Measurements from ENCODE around the gene SESN2. TPM values are rescaled to one million over a fixed set of nuclear protein-coding genes. Genes with fewer than 3 reads are reported as not detected.
A peak's percentile ranks its signal among the peaks of the same experiment; 100 is the strongest.

The SESN2 gene
- total and polyA plus RNA-seq, 2 donors (not counting 1 experiment from before 2014, with no cell fraction given): 4.5 to 5.4 TPM

- H3K9me3 ChIP-seq (ENCODE audit: control extremely low read depth in 1 of 3, control insufficient read depth in 2 of 3, insufficient read depth in 1 of 3, low read length in 2 of 3): no peaks in the 10 kb centered on the region
- ChIA-PET CTCF (interaction anchor here (1.0 to 2.1 kb wide), 4 partner anchors 9 to 336 kb away, joined by 3 to 11 read pairs (median 4); partner anchors contain the start of gene ATP5IF1), POLR2A (interaction anchor here (0.6 to 4.6 kb wide), 3 partner anchors 9 to 680 kb away, joined by 5 to 46 read pairs (median 5); partner anchors contain the start of gene ATP5IF1)
- H3K4me1 ChIP-seq (ENCODE audit: control insufficient read depth in 2 of 2, insufficient read depth in 2 of 2, low read length in 2 of 2): peaks cover 43 to 57% of the 10 kb centered on the region in 2 donors
- no peak for ATAC-seq (ENCODE audit: low read depth)
- H3K27me3 ChIP-seq (replicated peaks in 1 of 4; ENCODE audit: control extremely low read depth in 1 of 4, control insufficient read depth in 3 of 4, insufficient read depth in 4 of 4, low read length in 3 of 4): no peaks in the 10 kb centered on the region
- peak overlapping the region in 1 of 5 experiments; percentile 16 for H3K4me3 ChIP-seq (ENCODE audit: control extremely low read depth in 1 of 5, extremely low read depth in 1 of 5, insufficient read depth in 1 of 5, low read depth in 2 of 5, low read length in 4 of 5)
- peak overlapping the region; percentile 65 to 92 for H3K27ac ChIP-seq (ENCODE audit: low read length in 2 of 2)
- peak overlapping the region; percentile 1 for H2AFZ ChIP-seq (ENCODE audit: insufficient read depth, low read depth, low read length, poor library complexity, severe bottlenecking)
- peak overlapping the region; percentile 51 for H3K4me2 ChIP-seq (replicated peaks; ENCODE audit: low read depth, low read length, poor library complexity, severe bottlenecking)
- WGBS (ENCODE audit: insufficient coverage): 58% methylated on average over 9 of the region's 13 CpGs
- no peaks in the 10 kb centered on the region for H3K9me3 Mint-ChIP-seq (ENCODE audit: insufficient read depth)
- H3K79me2 ChIP-seq (ENCODE audit: control insufficient read depth, insufficient read depth, low read length): no peaks in the 10 kb centered on the region
- peak; percentile 53 for DNase-seq
- no peaks in the 10 kb centered on the region for H4K20me1 ChIP-seq (ENCODE audit: control insufficient read depth, insufficient read depth, low read length, poor library complexity, severe bottlenecking)
- no peaks in the 10 kb centered on the region for H3K27me3 Mint-ChIP-seq
- no peak for TF ChIP-seq CTCF (IDR thresholded peaks at IDR 0.05)
- TF ChIP-seq EZH2 (IDR thresholded peaks at IDR 0.05; ENCODE audit: borderline replicate concordance, insufficient read depth, low read depth, low read length, poor library complexity, severe bottlenecking): no peak
- peak overlapping the region; percentile 22 for H3K9ac ChIP-seq (ENCODE audit: low read length)
- intact Hi-C loops (cut with micrococcal nuclease): loop anchor here (5.0 to 10.0 kb wide), 4 partner anchors 400 to 938 kb away; partner anchors contain the start of genes GMEB1, RNU11, SRSF4 and TAF12
- H3K4me1 Mint-ChIP-seq: peaks cover 54% of the 10 kb centered on the region
- peak overlapping the region; percentile 85 for H3K4me3 Mint-ChIP-seq
- peak overlapping the region; percentile 94 for H3K27ac Mint-ChIP-seq
- H3K36me3 ChIP-seq (replicated peaks in 1 of 2; ENCODE audit: control extremely low read depth in 1 of 2, control insufficient read depth in 1 of 2, extremely low read depth in 1 of 2, insufficient read depth in 2 of 2, low read length in 1 of 2): peaks cover 0 to 4% of the 10 kb centered on the region in 2 experiments
Observed at GRCh38 chr1:28244549-28245251, 14.6 kb upstream of the SESN2 start.
